Measurements from ENCODE around the gene KIN.
"Not testable (repeated sequence)": the region's sequence is repeated elsewhere in the genome, so short reads cannot be mapped to it uniquely, and the experiment has no call there.

The KIN gene

DNA sequence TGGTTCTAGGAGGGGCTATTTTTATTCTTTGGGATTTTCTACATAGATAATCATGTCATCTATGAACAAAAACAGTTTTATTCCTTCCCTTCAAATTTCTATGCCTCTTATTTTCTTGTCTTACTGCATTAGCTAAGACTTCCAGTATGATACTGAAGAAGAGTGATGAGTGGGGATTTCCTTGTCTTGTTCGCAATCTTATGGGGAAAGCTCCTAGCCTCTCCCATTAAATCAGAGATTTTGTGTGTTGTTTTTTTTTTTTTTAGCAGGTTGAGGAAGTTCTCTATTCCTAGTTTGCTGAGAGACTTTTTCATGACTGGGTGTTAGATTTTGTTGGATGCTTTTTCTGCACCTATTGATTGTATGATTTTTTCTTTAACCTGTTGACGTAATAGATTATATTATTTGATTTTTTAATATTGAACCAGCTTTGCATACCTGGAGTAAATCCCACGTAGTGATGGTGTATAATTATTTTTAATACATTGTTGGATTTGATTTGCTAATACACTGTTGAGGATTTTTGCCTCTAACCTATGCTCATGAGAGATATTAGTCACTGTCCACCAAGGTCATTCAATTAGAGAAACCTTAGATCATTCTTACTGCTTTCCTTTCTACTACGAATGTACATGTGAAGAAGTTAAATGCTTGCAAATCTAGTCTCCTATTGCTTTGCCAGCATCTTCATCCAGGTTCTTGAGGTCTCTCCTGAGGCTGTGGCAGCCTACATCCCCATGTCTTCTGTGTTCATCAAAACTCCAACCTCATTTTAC lies 6.6 kb upstream of the KIN start:
- DNase-seq (ENCODE audit: low read depth), result no peak

DNA sequence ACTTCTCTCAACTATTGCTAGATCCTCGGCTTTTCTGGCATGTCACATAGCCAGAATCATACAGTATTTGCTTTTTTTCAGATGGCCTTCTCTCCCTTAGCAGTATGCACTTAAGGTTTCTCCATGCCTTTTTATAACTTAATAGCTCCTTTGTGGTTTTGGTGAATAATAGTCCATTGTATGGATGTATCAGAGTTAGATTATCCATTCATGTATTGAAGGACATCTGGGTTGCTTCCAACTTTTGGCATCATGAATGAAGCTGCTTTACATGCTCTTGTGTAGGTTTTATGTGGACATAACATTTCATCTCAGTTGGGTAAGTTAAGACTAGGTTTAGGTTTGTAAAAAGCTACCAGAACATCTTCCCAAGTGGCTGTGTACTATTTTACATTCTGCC lies 4.7 kb upstream of the KIN start:
- no peak for DNase-seq (ENCODE audit: low read depth)

DNA sequence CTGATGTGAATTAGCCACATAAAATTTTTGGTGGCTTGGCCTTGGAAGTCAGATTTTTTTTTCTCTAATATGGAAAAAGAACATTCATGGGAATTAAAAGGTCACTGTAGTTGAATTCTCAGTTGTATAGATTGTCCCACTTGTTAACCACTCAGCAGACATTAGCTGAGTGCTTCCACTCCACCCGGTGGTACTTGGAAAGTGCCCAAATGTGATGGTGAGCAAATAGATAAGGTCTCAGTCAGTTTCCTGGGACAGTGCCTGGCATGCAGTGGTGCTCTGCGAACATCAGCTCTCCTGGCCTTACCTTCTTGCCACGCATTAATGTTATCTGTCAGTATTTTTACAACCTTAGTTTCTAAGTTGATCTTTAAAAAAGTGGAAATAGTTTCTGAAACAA lies 1.6 kb upstream of the KIN start:
- DNase-seq (ENCODE audit: low read depth), result no peak

DNA sequence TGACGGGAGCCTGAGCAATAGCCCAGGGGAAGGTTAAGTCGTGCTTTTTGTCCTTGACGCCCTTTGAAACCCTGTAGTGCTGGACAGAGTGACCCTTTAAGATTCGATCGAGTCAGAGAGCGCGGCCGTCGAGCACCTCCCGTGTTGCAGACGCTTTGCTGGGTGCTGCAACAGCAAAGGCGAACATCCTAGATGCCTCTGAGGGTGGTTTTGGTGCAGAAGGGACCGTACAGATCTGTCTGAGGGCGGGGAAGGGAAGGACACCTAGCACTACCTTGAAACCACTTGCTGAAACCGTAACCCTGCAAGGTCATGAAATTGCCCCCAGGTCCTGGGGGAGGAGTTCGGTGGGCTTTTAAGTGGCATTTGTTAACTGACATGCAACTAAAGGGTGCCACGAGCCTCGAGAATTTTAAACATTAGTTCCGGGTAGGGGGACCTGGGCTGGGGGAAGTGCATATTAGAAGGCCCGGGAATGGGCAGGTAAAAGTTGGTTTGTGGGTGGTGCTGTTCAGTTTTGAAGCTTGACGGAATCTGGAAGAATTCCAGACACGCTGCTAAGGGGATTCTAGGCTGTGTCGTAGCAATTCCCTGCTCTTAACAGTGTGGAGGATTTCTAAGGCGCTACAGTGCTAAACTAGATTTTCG lies 970 bp upstream of the KIN start:
- no peak for DNase-seq (ENCODE audit: low read depth)

DNA sequence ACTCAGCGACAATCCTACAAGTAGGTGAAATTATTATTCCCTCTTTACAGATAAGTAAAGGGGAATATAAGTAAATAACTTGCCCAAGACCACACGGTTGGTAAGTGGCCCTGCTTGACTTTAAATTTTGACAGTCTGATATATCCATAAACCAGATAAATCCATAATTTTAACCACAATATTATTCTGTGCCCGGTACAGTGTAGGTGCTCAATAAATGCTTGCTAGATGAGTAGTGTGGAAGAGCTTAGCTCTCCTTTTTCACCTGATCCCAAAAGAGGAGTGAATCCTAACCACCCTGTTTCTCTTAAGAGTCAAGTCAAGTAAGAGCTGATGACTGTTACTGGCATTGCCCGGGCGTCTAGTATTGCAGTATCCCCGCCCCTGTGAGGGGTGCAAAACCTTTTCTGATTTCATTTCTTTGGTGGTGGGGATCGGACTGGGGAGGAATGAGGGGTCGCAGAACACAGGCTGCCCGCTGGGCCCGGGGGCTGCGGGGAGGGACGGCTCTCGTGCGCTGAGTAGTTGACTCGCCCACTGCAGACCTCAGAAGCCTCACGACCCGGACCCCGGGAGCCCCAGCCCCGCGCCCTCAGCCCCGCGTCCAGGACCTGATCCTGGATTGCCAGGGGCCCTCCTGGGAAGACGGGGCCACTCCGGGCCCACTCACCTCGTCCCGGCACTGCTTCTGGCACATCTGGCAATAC lies 490 bp downstream of the KIN start:
- DNase-seq (ENCODE audit: low read depth), result no peak

DNA sequence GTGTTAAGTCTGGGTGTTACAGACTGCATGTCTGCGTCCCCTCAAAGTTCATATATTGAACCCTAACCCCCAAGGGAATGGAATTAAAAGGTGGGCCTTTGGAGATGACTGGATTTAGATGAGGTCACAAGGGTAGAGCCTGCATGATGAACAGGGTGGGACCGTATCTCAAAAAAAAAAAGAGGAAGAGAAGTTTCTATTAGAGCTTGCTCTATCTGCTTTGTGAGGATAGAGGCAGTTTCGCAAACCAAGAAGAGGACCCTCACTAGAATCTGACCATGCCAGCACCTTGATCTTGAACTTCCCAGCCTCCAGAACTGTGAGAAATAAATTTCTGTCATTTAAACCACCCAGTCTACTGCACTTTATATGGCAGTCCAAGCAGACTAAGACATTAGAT lies 1.4 kb downstream of the KIN start:
- DNase-seq (ENCODE audit: low read depth), result no peak

DNA sequence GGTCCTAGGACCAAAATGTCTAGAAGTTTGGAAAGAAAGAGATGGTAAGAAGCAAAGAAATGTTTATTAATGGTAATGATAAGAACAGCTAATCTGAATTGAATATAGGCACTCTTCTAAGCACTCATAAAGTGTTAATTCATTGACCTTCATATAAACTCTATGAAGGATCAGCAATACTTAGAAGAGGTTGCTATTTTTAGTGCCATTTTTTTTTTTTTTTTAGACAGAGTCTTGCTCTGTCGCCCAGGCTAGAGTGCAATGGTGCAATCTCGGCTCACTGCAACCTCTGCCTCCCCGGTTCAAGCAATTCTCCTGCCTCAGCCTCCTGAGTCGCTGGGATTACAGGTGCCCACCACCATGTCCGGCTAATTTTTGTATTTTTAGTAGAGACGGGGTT lies 5.6 kb downstream of the KIN start:
- not testable (repeated sequence) for DNase-seq (ENCODE audit: low read depth)

DNA sequence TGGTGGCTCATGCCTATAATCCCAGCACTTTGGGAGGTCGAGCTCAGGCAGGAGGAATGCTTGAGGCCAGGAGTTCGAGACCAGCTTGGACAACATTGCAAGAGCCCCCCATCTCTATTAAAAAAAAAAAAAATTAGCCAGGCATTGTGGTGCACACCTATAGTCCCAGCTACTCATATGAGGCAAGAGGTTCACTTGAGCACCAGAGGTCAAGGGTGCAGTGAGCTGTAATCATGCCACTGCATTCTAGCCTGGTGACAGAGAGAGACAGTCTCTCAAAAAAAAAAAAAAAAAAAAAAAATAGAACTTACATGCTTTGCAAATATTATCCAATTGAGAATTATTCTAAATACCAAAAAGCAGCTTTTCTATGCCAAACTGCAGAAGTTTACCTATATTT lies 11.0 kb downstream of the KIN start:
- DNase-seq (ENCODE audit: low read depth), result no peak

DNA sequence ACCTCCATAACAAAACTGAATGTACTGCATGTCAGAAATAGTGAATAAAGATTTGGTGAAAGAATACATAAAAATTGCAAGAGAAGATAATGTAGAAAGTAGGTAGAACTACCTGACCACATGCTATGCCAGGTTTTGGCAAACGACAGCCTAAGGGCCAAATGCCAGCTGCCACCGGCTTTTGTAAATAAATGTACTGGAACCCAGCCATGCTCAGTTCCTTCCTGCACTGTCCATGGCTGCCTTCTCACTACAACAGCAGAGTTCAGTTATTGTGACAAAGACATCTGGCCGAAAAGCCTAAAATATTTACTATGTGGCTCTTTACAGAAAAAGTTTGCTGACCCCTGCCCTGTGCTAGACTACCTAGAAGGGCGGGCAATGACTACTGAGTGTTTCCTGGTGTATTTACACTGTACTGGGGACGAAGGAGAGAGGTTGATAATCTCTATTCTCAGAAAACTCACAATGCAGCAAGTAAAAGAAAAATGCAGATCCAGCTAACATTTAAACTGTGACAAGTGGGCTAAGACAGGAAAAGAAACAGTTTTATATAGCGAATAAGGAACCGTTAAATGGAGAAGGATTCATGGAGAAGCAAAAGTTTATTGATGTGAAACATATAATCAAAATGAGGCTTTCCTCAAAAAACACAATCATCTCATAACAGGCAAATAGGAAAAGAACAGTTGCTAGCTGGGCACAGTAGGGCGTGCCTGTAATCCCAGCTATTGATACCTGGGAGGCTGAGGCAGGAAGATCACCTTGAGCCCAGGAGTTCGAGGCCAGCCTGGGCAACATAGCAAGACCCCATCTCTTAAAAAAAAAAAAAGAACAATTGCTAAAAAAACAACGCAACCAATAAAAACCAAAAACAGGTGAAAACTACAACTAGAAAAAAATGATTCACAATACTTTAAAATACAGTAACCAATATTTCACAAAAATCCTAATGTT lies 13.7 kb downstream of the KIN start:
- DNase-seq (ENCODE audit: low read depth), result no peak

DNA sequence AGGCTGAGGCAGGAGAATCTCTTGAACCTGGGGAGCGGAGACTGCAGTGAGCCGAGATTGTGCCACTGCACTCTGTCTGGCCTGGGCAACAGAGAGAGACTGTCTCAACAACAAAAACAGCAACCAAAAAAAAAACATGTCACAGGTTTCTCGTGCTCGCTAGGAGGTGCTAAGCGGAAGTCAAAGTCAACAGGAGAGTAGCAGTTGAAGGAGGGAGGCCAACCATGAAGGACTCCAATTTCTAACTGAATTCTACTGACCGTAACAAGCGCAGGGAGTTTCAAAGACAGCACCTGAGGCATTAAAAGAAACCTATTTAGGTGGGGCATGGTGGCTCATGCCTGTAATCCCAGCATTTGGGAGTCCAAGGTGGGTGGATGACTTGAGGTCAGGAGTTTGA lies 19.4 kb downstream of the KIN start:
- DNase-seq (ENCODE audit: low read depth), result no peak

DNA sequence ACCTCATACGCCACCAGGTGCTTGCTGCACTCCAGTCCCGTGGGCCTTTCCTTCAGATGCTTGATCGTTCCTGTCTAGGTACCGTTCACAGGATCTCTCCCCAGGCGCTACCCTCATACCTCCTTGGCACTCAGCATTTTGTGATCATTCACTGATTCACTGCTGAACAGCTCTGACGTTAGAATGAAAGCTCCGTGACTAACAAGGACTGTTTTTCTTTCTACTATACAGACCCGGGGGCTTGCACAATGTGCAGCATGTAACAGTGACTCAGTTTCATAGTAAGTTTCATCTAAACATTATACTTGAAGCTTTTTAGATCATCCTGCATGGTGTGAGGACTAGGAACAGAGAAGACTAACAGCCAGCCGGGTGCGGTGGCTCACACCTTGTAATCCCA lies 20.6 kb downstream of the KIN start:
- no peak for DNase-seq (ENCODE audit: low read depth)

DNA sequence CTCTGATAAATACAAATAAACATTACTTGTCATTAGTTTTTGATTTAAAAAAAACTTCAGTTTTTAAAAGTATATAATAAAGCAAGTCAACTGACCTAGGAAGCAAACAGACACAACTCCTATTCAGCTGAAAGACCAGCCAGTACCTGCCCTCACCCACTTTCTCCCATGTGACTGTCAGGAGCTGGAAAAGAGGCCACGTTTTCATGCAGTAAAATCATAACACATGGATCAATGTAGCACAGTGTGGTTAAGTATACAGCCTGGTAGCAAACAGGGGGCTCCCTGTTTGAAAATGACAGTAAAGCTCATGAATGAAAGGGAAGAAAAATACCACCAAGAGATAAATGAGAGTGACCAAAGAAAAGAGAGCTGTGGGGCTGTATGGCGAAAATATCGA lies 21.6 kb downstream of the KIN start:
- no peak for DNase-seq (ENCODE audit: low read depth)

DNA sequence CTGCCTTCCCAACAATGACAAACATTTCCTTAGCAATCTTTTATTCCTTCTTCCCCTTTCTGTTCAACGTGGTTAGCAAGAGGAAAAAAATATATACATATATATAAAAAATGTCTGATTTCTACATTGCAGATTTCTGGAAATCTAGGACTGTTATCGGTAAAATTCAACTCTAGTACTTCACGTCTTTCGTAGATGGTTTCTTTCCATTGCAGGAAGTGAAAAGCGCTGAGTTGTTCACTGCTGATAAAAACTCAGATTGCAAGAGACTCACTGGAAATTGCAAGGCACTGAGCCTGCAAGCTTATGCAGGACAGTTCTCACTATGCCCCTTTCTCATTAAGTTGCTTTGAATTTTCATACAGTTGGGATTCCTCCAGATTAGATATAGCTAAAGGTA lies 23.9 kb downstream of the KIN start:
- no peak for DNase-seq (ENCODE audit: low read depth)

DNA sequence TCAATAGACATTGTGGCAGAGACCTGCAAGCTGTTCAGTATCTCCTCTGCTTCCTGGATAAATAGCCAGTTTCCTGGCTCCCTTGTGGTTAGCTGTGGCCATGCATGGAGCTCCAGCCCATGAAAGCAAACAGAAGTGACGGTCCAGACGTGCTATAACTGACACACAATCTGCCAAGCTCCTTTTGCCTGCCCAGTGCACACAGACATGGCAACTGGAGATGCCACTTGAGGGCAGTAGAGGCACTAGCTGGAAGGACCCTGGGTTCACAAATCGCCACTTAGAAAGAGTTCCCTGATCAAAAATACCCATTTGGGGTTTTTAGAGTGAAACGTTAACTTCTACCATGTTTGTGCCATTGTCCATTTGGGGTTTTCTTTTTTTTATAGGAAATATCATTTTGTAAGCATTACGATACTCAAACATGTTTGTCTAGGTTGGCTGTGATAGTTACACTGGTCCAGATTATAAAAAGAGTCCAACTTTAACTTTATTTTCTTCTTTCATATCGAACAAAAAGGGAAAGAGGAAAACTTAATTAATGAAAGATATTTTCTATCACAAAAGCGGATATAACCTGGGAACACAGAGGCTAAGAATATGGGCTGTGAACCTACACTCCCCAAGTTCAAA lies 31.3 kb downstream of the KIN start:
- no peak for DNase-seq (ENCODE audit: low read depth)

DNA sequence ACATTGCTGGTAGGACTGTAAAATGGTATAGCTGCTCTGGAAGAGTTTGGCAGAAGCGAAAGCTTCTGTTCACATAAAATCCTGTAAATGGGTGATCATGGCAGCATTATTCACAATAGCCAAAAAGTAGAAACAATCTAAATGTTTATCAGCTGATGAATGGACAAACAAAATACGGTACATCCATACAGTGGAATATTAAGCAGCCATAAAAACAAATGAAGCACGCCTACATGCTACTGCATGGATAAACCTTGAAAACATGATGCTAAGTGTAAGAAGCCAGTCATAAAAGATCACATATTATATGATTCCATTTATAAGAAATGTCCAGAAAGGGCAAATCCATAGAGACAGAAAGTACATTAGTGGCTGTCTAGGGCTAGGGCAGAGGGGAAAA lies 32.7 kb downstream of the KIN start:
- no peak for DNase-seq (ENCODE audit: low read depth)

DNA sequence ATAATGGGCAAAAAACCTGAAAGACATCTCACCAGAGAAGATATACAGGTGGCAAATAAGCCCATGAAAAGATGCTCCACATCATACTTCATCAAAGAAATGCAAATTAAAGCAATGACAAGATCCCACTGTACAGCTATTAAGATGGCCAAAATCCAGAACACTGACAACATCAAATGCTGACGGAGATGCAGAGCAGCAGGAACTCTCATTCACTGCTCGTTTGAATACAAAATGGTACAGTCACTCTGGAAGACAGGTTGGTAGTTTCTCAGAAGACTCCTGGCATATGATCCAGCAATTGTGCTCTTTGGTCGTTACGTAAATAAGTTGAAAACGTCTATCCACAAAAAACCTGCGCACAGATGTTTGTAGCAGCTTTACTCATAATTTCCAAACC lies 35.5 kb downstream of the KIN start:
- DNase-seq (ENCODE audit: low read depth), result no peak

DNA sequence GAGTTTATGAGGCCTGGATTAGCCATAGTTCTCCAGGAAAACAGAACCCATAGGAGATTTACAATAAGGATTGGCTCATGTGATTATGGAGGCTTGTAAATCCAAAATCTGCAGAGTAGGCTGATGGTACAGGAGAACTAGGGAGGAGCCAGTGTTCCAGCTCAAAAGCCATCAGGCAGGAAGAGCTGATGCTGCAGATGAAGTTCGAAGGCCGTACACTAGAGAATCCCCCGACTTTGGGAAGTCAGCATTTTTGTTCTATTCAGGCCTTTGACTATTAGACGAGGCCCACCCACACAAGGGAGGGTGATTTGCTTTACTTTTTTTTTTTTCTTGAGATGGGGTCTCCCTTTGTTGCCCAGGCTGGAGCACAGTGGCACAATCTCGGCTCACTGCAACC lies 37.6 kb downstream of the KIN start:
- no peak for DNase-seq (ENCODE audit: low read depth)

DNA sequence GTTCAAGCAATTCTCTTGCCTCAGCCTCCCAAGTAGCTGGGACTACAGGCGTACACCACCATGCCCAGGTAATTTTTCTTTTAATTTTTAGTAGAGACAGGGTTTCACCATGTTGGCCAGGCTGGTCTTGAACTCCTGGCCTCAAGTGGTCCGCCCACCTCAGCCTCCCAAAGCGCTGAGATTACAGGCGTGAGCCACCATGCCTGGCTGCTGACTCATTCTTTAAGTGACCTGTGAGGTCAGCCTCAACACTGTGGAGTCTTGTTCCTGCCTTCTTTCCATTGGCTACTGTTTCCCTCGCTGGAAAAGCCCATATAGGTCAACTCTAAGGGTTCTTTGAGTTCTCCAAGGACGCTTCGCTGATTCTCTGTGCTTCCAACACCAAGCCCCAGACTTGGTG lies 39.2 kb downstream of the KIN start:
- DNase-seq (ENCODE audit: low read depth), result not testable (repeated sequence)

DNA sequence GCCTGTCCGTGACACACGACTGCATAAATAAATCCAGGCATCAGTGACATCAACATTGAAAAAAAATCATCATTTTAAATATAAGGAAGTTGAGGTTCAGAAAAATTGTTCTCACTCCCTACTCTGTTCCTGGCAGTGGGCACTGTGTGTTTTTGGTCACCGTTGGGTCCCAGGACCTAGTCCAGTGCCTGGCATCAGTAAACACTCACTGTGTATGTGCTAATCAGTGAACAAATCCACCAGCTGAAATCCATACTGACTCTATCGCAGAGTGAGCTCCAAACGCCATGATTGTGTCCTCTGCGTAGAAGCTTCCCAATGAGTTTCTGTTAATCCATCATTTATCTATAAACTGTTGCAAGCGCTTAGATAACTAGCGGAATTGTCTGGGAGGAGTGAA lies 43.5 kb downstream of the KIN start:
- no peak for DNase-seq (ENCODE audit: low read depth)

DNA sequence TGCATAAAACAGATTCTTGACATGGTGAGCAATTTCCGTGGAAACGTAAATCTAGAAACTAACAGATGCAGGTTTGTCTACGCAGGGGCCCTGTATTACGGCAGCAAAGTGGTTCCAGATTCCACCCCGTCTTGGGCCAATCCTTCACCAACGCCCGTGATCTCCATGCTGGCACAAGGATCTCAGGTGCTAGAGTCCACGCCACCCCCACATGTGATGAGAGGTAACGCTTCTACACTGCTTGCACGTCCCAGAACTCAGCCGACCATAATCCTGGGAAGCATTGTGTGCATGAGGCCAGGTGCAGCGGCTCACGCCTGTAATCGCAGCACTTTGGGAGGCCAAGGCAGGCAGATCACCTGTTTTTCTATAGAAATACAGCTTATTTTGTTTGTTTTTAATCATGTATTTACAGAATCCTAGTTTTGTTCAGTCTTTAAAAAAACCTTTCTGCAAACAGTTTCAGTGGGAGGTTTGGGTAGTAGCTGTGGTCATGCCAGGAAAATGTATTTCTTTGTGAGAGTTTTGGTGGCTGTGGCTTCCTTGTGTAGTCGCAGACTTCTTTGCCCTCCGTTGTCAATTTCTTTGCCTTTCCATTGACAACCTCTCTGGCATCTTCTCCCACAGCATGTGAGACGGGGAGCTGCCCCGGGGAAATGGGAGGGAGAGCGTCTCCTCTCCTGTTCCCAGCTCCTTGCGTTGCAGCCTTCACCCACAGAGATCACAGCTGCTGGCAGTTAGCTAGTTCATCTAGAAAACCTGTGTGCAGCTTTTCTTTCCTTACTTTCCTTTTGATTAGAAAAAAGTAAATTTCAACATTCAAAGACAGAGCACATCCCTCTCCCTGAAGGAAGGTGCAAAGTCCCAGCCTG lies 49.0 kb downstream of the KIN start:
- DNase-seq (ENCODE audit: low read depth), result no peak

DNA sequence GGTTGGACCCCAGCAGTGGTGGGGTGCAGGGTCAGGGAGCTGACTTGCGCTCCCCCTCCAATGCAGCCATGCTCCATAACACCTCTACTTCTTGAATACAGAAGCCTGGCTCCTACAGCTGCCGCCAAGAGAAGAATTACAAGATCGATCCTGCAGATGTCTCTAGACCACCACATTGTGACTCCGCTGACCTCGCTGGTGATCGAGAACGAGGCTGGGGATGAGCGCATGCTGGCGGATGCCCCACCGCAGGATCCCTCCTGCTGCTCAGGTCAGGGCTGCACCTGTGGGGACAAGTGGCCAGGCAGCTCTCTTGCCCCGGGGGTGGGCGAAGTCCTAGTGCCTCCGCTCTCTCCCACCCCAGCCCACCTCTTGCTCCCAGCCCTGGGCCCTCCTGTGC lies 53.0 kb downstream of the KIN start:
- no peak for DNase-seq (ENCODE audit: low read depth)
